ENCODE measurements around the gene MRPL16.
"Not testable (repeated sequence)": the region's sequence is repeated elsewhere in the genome, so short reads cannot be mapped to it uniquely, and the experiment has no call there.

Gene MRPL16

GRCh38 chr11:59807047-59807610, 3.4 kb downstream of the MRPL16 start:
- DNase-seq: no peak

GRCh38 chr11:59804061-59804460, 6.5 kb downstream of the MRPL16 start:
- DNase-seq: no peak

GRCh38 chr11:59802639-59803176, 7.9 kb downstream of the MRPL16 start:
- DNase-seq: peak; percentile 11 to 15

GRCh38 chr11:59801981-59802638, 8.5 kb downstream of the MRPL16 start:
- no peak for DNase-seq

- no peak for DNase-seq
These were observed 9.3 kb downstream of the MRPL16 start for GRCh38 chr11:59801160-59801706.

GRCh38 chr11:59800390-59801025, 10.1 kb downstream of the MRPL16 start:
- no peak for DNase-seq

- DNase-seq: no peak
These were observed 16.2 kb downstream of the MRPL16 start for GRCh38 chr11:59794417-59794816.

GRCh38 chr11:59792507-59792906, 18.1 kb downstream of the MRPL16 start:
- no peak for DNase-seq

GRCh38 chr11:59791639-59792038, 18.9 kb downstream of the MRPL16 start:
- no peak for DNase-seq

- no peak for DNase-seq
These were observed 22.8 kb downstream of the MRPL16 start for GRCh38 chr11:59787816-59788215.

GRCh38 chr11:59787255-59787588, 23.4 kb downstream of the MRPL16 start:
- no peak for DNase-seq

- DNase-seq: no peak
These were observed 24.8 kb downstream of the MRPL16 start for GRCh38 chr11:59785818-59786217.

GRCh38 chr11:59784441-59784840, 26.1 kb downstream of the MRPL16 start:
- not testable (repeated sequence) for DNase-seq

- DNase-seq: no peak
These were observed 26.9 kb downstream of the MRPL16 start for GRCh38 chr11:59783632-59784090.

GRCh38 chr11:59782080-59782479, 28.5 kb downstream of the MRPL16 start:
- DNase-seq: no peak

GRCh38 chr11:59779487-59779886, 31.1 kb downstream of the MRPL16 start:
- DNase-seq: no peak

GRCh38 chr11:59778122-59778521, 32.5 kb downstream of the MRPL16 start:
- DNase-seq: no peak

- DNase-seq: no peak
These were observed 33.5 kb downstream of the MRPL16 start for GRCh38 chr11:59777104-59777503.

- DNase-seq: no peak
These were observed 34.1 kb downstream of the MRPL16 start for GRCh38 chr11:59776210-59777066.

GRCh38 chr11:59773083-59773440, 37.5 kb downstream of the MRPL16 start:
- no peak for DNase-seq

GRCh38 chr11:59771605-59772004, 39.0 kb downstream of the MRPL16 start:
- DNase-seq: no peak

GRCh38 chr11:59770869-59771268, 39.7 kb downstream of the MRPL16 start:
- no peak for DNase-seq

- no peak for DNase-seq
These were observed 40.3 kb downstream of the MRPL16 start for GRCh38 chr11:59770319-59770718.

All from activated CD4-positive, alpha-beta T cell treated with anti-CD3 and anti-CD28 coated beads, Interleukin-2, amount 50 U/mL, for 4 hours (primary cell).